MV-4-11 (cell line): Measurements from ENCODE around the gene SLC22A4.
A peak's percentile ranks its signal among the peaks of the same experiment; 100 is the strongest.

Experiments used
- DNase-seq: peaks from one replicate; lab custom pipeline; 2025; lab: John Stamatoyannopoulos, UW

Gene SLC22A4

GRCh38 chr5:132293992-132294727, at the start of gene SLC22A4:
Gene SLC22A4, plus strand, starts transcription at chr5:132294394. Its CDS starts 223 bp downstream, at chr5:132294617.
- DNase-seq: peak; percentile 89

GRCh38 chr5:132245593-132245992, 48.6 kb upstream of the SLC22A4 start:
- no peak for DNase-seq

GRCh38 chr5:132246806-132247205, 47.4 kb upstream of the SLC22A4 start:
- DNase-seq: no peak

GRCh38 chr5:132250547-132250946, 43.6 kb upstream of the SLC22A4 start:
- DNase-seq: no peak

- no peak for DNase-seq
These were observed 42.9 kb upstream of the SLC22A4 start for GRCh38 chr5:132251220-132251725.

GRCh38 chr5:132253008-132253441, 41.2 kb upstream of the SLC22A4 start:
- no peak for DNase-seq

GRCh38 chr5:132253452-132254320, 40.5 kb upstream of the SLC22A4 start:
- DNase-seq: no peak

GRCh38 chr5:132254321-132254977, 39.7 kb upstream of the SLC22A4 start:
- DNase-seq: no peak

- no peak for DNase-seq
These were observed 38.0 kb upstream of the SLC22A4 start for GRCh38 chr5:132256086-132256782.

- DNase-seq: no peak
These were observed 37.4 kb upstream of the SLC22A4 start for GRCh38 chr5:132256783-132257130.

- DNase-seq: no peak
These were observed 36.8 kb upstream of the SLC22A4 start, which contains the start of gene PDLIM4 for GRCh38 chr5:132257131-132258101. Gene PDLIM4, plus strand, starts transcription at chr5:132257696. Its CDS starts 39 bp downstream, at chr5:132257735.

GRCh38 chr5:132258102-132259068, 35.8 kb upstream of the SLC22A4 start:
- no peak for DNase-seq

GRCh38 chr5:132259069-132259851, 34.9 kb upstream of the SLC22A4 start:
- DNase-seq: no peak

- no peak for DNase-seq
These were observed 34.1 kb upstream of the SLC22A4 start for GRCh38 chr5:132260051-132260450.

- peak; percentile 14 for DNase-seq
These were observed 33.3 kb upstream of the SLC22A4 start for GRCh38 chr5:132260714-132261551.

- DNase-seq: no peak
These were observed 32.0 kb upstream of the SLC22A4 start for GRCh38 chr5:132261881-132262845.
